HFF-Myc (cell line): ENCODE results near the gene FAM171A2.
A peak's percentile ranks its signal among the peaks of the same experiment; 100 is the strongest.

Experiments used
- DNase-seq: peaks from one replicate; pipeline ENCODE4 v3.0.0-alpha.2; 2011; ENCODE audit warnings: low read depth; ENCODE audit errors: extremely low read depth
- H3K4me3 ChIP-seq: replicated peaks from 2 replicates; pipeline ENCODE4 v1.5.1; 2011; ENCODE audit warnings: low read depth, mild to moderate bottlenecking, control low read depth, low read length
- TF ChIP-seq, protein P1 (sequence below): IDR thresholded peaks from 2 replicates; pipeline ENCODE4 v1.5.1; 2012; ENCODE audit warnings: mild to moderate bottlenecking, low read depth, low read length, control low read depth; ENCODE audit errors: missing control alignments

FAM171A2 gene

DNA sequence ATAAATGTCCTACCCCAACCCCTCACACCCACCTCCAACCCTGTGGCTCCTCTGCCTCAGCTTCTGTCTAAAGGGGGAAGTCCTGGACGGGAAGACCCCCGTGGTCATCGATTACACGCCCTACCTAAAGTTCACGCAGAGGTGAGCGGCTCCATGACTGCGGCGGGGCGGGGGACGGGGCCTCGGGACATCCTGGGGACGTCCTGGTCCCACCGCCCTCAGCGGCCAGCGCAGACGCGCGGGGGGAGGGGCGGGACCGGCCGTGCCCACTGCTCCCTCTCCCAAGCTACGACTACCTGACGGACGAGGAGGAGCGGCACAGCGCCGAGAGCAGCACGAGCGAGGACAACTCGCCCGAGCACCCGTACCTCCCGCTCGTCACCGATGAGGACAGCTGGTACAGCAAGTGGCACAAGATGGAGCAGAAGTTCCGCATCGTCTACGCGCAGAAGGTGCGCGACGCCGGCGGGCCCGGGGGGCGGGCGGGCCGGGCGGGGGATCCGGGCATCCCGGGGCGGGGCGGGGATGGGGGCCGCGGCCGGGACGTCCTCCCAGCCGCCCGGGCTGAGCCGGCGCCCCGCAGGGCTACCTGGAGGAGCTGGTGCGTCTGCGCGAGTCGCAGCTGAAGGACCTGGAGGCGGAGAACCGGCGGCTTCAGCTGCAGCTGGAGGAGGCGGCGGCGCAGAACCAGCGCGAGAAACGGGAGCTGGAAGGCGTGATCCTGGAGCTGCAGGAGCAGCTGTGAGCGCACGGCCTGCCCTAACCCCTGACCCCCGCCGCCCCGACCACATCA lies 48.6 kb downstream of the FAM171A2 start:
- peak overlapping the region; percentile 19; the same call in 1 of the 2 replicates for H3K4me3 ChIP-seq
- DNase-seq, result no peak
- TF ChIP-seq, protein P1, sequence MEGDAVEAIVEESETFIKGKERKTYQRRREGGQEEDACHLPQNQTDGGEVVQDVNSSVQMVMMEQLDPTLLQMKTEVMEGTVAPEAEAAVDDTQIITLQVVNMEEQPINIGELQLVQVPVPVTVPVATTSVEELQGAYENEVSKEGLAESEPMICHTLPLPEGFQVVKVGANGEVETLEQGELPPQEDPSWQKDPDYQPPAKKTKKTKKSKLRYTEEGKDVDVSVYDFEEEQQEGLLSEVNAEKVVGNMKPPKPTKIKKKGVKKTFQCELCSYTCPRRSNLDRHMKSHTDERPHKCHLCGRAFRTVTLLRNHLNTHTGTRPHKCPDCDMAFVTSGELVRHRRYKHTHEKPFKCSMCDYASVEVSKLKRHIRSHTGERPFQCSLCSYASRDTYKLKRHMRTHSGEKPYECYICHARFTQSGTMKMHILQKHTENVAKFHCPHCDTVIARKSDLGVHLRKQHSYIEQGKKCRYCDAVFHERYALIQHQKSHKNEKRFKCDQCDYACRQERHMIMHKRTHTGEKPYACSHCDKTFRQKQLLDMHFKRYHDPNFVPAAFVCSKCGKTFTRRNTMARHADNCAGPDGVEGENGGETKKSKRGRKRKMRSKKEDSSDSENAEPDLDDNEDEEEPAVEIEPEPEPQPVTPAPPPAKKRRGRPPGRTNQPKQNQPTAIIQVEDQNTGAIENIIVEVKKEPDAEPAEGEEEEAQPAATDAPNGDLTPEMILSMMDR, result no peak

DNA sequence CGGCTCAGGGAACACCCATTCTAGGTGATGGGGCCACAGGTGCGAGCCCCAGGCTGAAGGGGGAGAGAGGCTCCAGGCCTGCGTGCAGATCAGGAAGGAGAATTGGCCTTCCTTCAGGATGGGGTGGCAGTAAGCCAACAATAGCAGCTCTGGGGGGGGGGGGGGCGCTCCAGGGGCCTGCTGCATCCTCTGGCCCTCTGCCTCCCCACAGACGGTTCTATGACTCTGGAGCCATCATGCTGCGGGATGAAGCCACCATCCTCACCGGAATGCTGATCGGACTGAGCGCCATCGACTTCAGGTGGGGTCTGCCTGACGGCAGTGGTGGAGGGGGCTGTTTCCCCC lies 49.2 kb downstream of the FAM171A2 start:
- TF ChIP-seq, protein P1, result no peak
- no peak for DNase-seq
- no peak overlapping the region for H3K4me3 ChIP-seq

DNA sequence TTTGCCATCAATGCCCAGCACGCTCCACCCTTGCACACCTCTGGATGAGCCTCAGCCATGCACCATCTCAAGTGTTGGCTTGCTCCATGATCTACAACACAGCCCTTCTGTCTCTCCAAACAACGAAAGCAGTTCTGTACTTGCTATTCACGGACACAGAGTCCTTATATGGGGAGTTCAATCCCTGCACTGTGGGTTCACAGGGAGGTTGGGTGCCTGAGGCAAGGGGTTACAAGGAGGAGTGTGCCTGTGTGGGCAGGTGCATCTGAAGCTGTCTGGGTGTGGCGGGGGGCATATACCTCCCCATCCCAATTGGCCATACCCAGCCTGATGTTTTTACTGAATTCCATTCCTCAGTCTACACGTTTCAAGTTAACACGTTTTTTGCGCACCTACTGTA lies 49.6 kb downstream of the FAM171A2 start:
- DNase-seq, result no peak
- TF ChIP-seq, protein P1, result no peak

DNA sequence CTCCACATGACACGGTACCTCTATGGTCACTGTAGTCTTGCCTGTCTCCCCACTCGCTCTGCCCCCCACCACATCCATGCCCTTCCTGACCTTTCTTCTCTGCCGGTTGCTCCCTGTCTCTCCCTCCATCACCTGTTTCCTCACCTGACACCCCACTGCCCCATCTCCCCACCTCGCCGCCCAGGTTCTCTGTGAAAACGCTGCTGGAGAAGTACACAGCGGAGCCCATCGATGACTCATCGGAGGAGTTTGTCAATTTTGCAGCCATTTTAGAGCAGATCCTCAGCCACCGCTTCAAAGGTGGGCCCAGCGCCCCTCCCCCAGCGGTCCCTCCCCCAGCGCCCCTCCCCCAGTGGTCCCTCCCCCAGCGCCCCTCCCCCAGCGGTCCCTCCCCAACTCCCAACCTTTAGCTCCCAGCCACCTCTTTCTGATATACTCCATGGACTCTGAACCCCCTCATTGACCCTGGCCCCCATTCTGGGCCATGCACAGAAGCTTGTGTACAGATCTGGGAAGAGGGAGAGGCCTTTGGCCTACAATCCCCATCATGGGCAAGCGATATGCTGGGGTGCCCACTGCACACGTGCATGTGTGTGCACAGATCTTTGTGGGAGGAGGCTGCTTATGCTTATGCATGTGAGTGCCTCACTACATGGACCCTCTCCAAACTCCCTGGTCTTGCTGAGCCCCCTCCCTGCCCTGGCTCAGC lies 51.1 kb downstream of the FAM171A2 start:
- no peak for DNase-seq
- no peak overlapping the region for H3K4me3 ChIP-seq
- TF ChIP-seq, protein P1, result no peak

More for the DNA sequence above, 49.6 kb downstream of the FAM171A2 start:
- H3K4me3 ChIP-seq, result no peak overlapping the region

DNA sequence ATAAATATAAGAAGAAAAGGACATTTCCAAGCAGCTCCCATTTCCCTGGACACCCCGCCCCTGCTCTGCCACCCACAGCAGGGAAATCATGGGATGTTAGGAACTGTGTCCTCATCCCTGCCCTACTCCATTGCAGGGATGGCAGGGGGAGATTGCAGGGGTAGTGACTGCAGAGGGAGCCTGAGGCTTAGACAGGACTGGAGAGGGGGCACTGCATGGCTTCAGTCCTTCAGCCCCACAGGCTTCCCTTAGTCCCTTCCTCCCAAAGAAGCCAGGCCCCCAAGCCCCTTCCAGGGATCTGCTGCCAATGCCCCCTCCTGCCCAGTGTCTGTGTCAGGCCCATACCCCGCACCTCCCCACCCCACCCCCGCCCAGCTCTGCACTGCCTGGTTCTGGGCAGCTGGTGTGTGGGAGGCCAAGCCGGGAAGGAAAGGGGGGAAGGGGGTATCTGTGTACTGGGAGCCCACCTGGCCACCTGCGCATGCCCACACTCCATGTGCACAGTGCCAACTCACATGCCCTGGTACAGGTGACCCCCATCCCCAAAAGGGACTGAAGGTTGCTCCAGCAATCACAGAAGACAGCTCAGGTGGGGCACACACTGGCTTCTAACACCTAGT lies 52.0 kb downstream of the FAM171A2 start:
- TF ChIP-seq, protein P1, result no peak
- no peak for DNase-seq
- H3K4me3 ChIP-seq, result no peak overlapping the region

DNA sequence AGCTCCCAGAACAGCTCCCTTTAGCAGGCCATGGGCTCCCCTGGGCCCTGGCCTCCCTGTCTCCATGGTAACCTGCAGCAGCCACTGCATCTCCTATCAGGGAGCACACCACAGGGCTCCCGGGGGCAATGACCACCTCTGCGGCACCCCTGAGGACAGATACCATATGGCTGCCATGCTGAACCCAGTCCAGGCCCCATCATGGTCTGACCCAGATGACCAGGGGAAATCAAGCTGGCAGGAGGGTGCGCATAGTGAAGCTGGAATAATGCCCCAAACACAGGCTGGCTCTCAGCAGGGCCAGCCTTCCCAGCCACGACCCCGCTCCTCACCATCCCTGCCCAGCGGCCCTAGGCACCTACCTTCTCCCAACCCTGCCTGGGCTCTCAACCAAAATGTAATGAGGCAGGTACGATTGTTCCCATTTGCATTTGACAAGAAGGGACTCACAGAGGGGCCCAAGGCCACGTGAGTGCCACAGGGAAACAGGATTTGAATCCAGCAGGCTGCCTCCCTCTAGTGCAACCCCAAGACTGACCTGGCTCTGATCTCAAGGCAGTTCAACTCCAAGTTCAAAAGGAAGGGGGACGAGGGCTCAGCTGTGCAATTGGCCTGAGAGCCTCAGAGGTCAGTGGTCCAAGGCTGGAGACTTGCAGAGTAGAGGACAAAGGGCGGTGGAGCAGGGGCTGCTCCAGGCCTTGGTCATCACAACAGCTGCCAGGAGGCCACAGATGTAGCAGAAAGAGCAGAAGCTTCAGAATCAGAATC lies 52.9 kb downstream of the FAM171A2 start:
- no peak for DNase-seq
- H3K4me3 ChIP-seq, result no peak overlapping the region
- TF ChIP-seq, protein P1, result no peak
